SK-N-SH (cell line): Measurements from ENCODE around the gene SNX27. TPM values are rescaled to one million over a fixed set of nuclear protein-coding genes. Genes with fewer than 3 reads are reported as not detected.

ENCODE experiments used
- CTCF ChIA-PET: fragments of 300-600, 350-600 bp; formaldehyde crosslinking; extraction: SDS; loops from one replicate; lab custom pipeline; 2021; lab: Yijun Ruan, JAX
- POLR2A ChIA-PET: fragments of 350-600 bp; sonication (Branson Sonifier 250); formaldehyde crosslinking; extraction: SDS; loops from one replicate; lab custom pipeline; 2020; ENCODE audit warnings: antibody characterized with exemption, inconsistent platforms; lab: Yijun Ruan, JAX
- DNase-seq: peaks from one replicate; pipeline ENCODE4 v3.0.0; 2012
- H2AFZ ChIP-seq: fragments of 200-600 bp; sonication (generic); 2 replicates; pipeline ENCODE4 v1.8.1; 2016; ENCODE audit warnings: antibody characterized with exemption, mild to moderate bottlenecking, low read depth
- H3F3A ChIP-seq: fragments of 200-600 bp; sonication (generic); replicated peaks from 2 replicates; pipeline ENCODE3; 2016; ENCODE audit warnings: antibody characterized with exemption, mild to moderate bottlenecking; ENCODE audit not compliant: insufficient read depth
- H3K27ac ChIP-seq, 2 experiments: fragments of 200-500 bp in 1 of 2; fragments of 200-600 bp in 1 of 2; sonication (Bioruptor generic) in 1 of 2; sonication (generic), shearing (Covaris generic) in 1 of 2; 2 replicates each; pipeline versions ENCODE4 v1.5.1 to v1.6.1; 2014 to 2016; ENCODE audit warnings: low read depth in 2 of 2, inconsistent platforms in 1 of 2, low read length in 1 of 2, mild to moderate bottlenecking in 1 of 2, mixed read lengths in 1 of 2
- H3K27me3 ChIP-seq: fragments of 200-600 bp; sonication (generic), shearing (Covaris generic); 2 replicates; pipeline ENCODE4 v1.6.1; 2016; ENCODE audit warnings: mixed run types; ENCODE audit not compliant: insufficient read depth
- H3K36me3 ChIP-seq, 2 experiments: fragments of 200-500 bp in 1 of 2; fragments of 200-600 bp in 1 of 2; sonication (Bioruptor generic) in 1 of 2; sonication (generic) in 1 of 2; replicated peaks in 1 of 2; 2 replicates each; pipeline versions ENCODE3 to v1.5.1; 2014 to 2016; ENCODE audit warnings: low read length in 1 of 2, mild to moderate bottlenecking in 1 of 2; ENCODE audit not compliant: insufficient read depth in 2 of 2, control insufficient read depth in 1 of 2
- H3K4me1 ChIP-seq, 2 experiments: fragments of 200-500 bp in 1 of 2; fragments of 200-600 bp in 1 of 2; sonication (Bioruptor generic) in 1 of 2; sonication (generic), shearing (Covaris generic) in 1 of 2; 2 replicates each; pipeline versions ENCODE4 v1.5.1 to v1.6.1; 2014 to 2016; ENCODE audit warnings: low read depth in 1 of 2, low read length in 1 of 2, mixed run types in 1 of 2; ENCODE audit not compliant: insufficient read depth in 2 of 2, control insufficient read depth in 1 of 2
- H3K4me2 ChIP-seq: fragments of 200-600 bp; sonication (generic), shearing (Covaris generic); 2 replicates; pipeline ENCODE4 v1.6.1; 2017; ENCODE audit warnings: mixed run types
- H3K4me3 ChIP-seq, 2 experiments: fragments of 200-500 bp in 1 of 2; fragments of 200-600 bp in 1 of 2; sonication (Bioruptor generic) in 1 of 2; sonication (generic), shearing (Covaris generic) in 1 of 2; 2 replicates each; pipeline versions ENCODE4 v1.5.1 to v1.8.1; 2014 to 2016; ENCODE audit warnings: low read depth in 2 of 2, inconsistent platforms in 1 of 2, low read length in 1 of 2, mild to moderate bottlenecking in 1 of 2, mixed read lengths in 1 of 2, moderate library complexity in 1 of 2
- H3K79me2 ChIP-seq: fragments of 200-600 bp; sonication (generic); 2 replicates; pipeline ENCODE4 v1.8.1; 2017; ENCODE audit warnings: mild to moderate bottlenecking; ENCODE audit not compliant: insufficient read depth
- H3K9ac ChIP-seq: fragments of 200-600 bp; sonication (generic); 2 replicates; pipeline ENCODE4 v1.6.1; 2017; ENCODE audit warnings: mixed run types
- H3K9me2 ChIP-seq: fragments of 200-600 bp; sonication (generic); 2 replicates; pipeline ENCODE4 v1.6.1; 2017; ENCODE audit warnings: mixed run types
- H3K9me3 ChIP-seq: fragments of 200-600 bp; sonication (generic); 2 replicates; pipeline ENCODE4 v1.6.1; 2017; ENCODE audit warnings: mixed run types, mild to moderate bottlenecking, moderate library complexity
- H4K20me1 ChIP-seq: fragments of 200-600 bp; sonication (generic); 2 replicates; pipeline ENCODE4 v1.6.1; 2017; ENCODE audit warnings: mild to moderate bottlenecking, mixed run types; ENCODE audit not compliant: insufficient read depth
- CHD2 ChIP-seq: fragments of 150-350 bp; IDR thresholded peaks from 2 replicates; pipeline ENCODE4 v1.6.1; 2018; ENCODE audit warnings: low read length; ENCODE audit not compliant: partially characterized antibody
- MXI1 ChIP-seq: IDR thresholded peaks from 2 replicates; pipeline ENCODE4 v1.6.1; 2012; ENCODE audit warnings: mild to moderate bottlenecking, low read depth, low read length, improper control_type of control experiment
- NFIC ChIP-seq: IDR thresholded peaks from 2 replicates; pipeline ENCODE4 v1.4.0; 2012; ENCODE audit warnings: borderline replicate concordance
- NRF1 ChIP-seq: IDR thresholded peaks from 2 replicates; pipeline ENCODE4 v1.6.1; 2012; ENCODE audit warnings: low read depth, mild to moderate bottlenecking, low read length
- POLR2AphosphoS5 ChIP-seq: IDR thresholded peaks from 2 replicates; pipeline ENCODE4 v1.6.1; 2012; ENCODE audit warnings: low read depth, low read length
- YY1 ChIP-seq: IDR thresholded peaks from 2 replicates; pipeline ENCODE4 v1.4.0; 2012; ENCODE audit warnings: low read depth, mild to moderate bottlenecking
- WGBS: methylation state at CpG from one replicate; pipeline ENCODE4 v1.1.6; 2017; ENCODE audit warnings: low lambda C conversion rate; 5-methylcytosine and 5-hydroxymethylcytosine counted together
- polyA plus RNA-seq, 3 experiments: library from polyadenylated mRNA; depleted of rRNA; stranded (reverse); fragments of >200 nt; gene quantifications; 2 replicates each; pipeline ENCODE4 v1.2.3, GENCODE V29; 2012
- TF ChIP-seq, protein P1 (sequence below): IDR thresholded peaks from 2 replicates; pipeline ENCODE4; 2012
- TF ChIP-seq, protein P2 (sequence below): IDR thresholded peaks from 2 replicates; pipeline ENCODE4 v1.6.1; 2012; ENCODE audit warnings: mild to moderate bottlenecking, low read depth, low read length, moderate library complexity
- TF ChIP-seq, protein P3 (sequence below): fragments of 200-600 bp; sonication (generic); IDR thresholded peaks from 2 replicates; pipeline ENCODE4 v1.6.1; 2017; ENCODE audit warnings: antibody characterized with exemption, mild to moderate bottlenecking, moderate library complexity

Gene SNX27
- polyA plus RNA-seq, 1 of the 3 experiments (the other 2 are of a cell fraction) = 10.8 TPM

DNA sequence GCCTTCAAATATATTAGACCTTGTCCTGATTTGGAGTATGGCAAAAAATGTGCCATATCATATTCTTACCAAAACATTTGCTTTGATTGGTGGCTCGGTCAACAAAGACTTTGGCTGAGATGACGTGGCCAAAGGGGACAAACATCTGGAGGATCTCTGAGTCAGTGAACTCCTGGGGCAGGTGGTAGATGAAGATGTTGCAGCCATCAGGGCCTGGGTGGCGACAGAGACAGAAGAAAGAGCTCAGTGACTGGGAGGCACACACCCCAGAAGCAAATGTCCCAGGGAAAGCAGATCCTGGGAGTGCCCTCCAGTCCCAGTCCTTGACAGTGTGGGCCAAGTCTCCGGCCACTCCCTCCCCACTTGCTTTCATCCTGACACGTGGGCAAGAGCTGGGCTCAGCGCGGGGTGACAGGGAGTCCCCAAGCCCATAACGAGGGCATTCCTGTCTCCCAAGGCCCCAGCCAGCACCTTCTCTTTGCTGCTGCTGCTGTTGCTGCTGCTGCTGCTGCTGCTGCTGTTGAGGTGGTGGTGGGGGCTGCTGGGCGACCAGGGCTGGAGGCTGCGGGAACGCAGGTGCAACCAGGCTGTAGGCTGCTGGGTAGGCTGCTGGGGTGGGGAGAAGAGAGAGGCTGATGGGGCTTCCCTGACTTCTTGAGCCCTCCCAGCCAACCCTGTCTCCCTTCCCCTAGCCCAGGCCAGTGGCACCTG, 94.1 kb downstream of the SNX27 start:
- CTCF ChIA-PET = interaction anchor here (1.5 to 2.0 kb wide), 2 partner anchors 10 to 13 kb away, joined by 7 to 8 read pairs; no protein-coding TSS in a partner anchor
- Histone ChIP-seq H3K4me2 (no peak overlapping the region), H3K4me3 (no peak overlapping the region), H3K9me3 (no peaks in the 10 kb centered on the region), H3K27ac (no peak overlapping the region), H2AFZ (no peak overlapping the region), H3K9me2 (no peaks in the 10 kb centered on the region), H3F3A (no peaks in the 10 kb centered on the region), H4K20me1 (no peaks in the 10 kb centered on the region), H3K27me3 (no peaks in the 10 kb centered on the region), H3K79me2 (no peaks in the 10 kb centered on the region), H3K4me1 (peaks cover 0 to 14% of the 10 kb centered on the region in 2 experiments; a peak in 1 of 4 replicates), H3K9ac (no peak overlapping the region), H3K36me3 (peaks cover 0 to 4% of the 10 kb centered on the region in 2 experiments)
- TF ChIP-seq, protein P1, sequence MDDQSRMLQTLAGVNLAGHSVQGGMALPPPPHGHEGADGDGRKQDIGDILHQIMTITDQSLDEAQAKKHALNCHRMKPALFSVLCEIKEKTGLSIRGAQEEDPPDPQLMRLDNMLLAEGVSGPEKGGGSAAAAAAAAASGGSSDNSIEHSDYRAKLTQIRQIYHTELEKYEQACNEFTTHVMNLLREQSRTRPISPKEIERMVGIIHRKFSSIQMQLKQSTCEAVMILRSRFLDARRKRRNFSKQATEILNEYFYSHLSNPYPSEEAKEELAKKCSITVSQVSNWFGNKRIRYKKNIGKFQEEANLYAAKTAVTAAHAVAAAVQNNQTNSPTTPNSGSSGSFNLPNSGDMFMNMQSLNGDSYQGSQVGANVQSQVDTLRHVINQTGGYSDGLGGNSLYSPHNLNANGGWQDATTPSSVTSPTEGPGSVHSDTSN = no peak
- no peak for TF ChIP-seq YY1
- TF ChIP-seq, protein P2, sequence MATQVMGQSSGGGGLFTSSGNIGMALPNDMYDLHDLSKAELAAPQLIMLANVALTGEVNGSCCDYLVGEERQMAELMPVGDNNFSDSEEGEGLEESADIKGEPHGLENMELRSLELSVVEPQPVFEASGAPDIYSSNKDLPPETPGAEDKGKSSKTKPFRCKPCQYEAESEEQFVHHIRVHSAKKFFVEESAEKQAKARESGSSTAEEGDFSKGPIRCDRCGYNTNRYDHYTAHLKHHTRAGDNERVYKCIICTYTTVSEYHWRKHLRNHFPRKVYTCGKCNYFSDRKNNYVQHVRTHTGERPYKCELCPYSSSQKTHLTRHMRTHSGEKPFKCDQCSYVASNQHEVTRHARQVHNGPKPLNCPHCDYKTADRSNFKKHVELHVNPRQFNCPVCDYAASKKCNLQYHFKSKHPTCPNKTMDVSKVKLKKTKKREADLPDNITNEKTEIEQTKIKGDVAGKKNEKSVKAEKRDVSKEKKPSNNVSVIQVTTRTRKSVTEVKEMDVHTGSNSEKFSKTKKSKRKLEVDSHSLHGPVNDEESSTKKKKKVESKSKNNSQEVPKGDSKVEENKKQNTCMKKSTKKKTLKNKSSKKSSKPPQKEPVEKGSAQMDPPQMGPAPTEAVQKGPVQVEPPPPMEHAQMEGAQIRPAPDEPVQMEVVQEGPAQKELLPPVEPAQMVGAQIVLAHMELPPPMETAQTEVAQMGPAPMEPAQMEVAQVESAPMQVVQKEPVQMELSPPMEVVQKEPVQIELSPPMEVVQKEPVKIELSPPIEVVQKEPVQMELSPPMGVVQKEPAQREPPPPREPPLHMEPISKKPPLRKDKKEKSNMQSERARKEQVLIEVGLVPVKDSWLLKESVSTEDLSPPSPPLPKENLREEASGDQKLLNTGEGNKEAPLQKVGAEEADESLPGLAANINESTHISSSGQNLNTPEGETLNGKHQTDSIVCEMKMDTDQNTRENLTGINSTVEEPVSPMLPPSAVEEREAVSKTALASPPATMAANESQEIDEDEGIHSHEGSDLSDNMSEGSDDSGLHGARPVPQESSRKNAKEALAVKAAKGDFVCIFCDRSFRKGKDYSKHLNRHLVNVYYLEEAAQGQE = no peak
- TF ChIP-seq, protein P3, sequence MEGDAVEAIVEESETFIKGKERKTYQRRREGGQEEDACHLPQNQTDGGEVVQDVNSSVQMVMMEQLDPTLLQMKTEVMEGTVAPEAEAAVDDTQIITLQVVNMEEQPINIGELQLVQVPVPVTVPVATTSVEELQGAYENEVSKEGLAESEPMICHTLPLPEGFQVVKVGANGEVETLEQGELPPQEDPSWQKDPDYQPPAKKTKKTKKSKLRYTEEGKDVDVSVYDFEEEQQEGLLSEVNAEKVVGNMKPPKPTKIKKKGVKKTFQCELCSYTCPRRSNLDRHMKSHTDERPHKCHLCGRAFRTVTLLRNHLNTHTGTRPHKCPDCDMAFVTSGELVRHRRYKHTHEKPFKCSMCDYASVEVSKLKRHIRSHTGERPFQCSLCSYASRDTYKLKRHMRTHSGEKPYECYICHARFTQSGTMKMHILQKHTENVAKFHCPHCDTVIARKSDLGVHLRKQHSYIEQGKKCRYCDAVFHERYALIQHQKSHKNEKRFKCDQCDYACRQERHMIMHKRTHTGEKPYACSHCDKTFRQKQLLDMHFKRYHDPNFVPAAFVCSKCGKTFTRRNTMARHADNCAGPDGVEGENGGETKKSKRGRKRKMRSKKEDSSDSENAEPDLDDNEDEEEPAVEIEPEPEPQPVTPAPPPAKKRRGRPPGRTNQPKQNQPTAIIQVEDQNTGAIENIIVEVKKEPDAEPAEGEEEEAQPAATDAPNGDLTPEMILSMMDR = no peak
- no peak for TF ChIP-seq MXI1
- TF ChIP-seq NFIC = no peak
- no peak for TF ChIP-seq CHD2
- TF ChIP-seq NRF1 = no peak
- no peak for TF ChIP-seq POLR2AphosphoS5
- no peak for DNase-seq
- POLR2A ChIA-PET = interaction anchor here (0.6 kb wide), 1 partner anchor 234 kb away, joined by 3 read pairs; no protein-coding TSS in a partner anchor
- 88% methylated on average over 10 of the region's 11 CpGs for WGBS
